ENCODE measurements around the gene B4GALT1. TPM values are rescaled to one million over a fixed set of nuclear protein-coding genes. Genes with fewer than 3 reads are reported as not detected.

B4GALT1 gene
- total and polyA plus RNA-seq, 12 donors = 14.8 to 117 (median 42.6) TPM

DNA sequence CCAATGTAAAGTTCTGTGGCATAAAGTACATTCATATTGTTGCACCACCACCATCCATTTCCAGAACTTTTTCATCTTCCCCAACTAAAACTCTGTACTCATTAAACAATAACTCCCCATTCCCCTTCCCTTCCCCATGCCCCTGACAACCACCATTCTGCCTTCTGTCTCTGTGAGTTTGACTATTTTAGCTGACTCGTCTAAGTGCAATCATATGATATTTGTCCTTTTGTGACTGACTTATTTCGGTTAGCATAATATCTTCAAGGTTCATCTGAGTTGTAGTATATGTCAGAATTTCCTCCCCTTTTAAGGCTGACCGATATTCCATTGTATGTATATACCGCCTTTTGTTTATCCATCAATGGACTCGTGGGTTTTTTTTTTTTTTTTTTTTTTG lies 61.6 kb downstream of the B4GALT1 start:
- Histone ChIP-seq H3K36me3 (peaks cover 0 to 14% (median 0%) of the 10 kb centered on the region in 9 donors), H3K9me3 (no peaks in the 10 kb centered on the region), H3K4me1 (peaks cover 5 to 71% (median 42%) of the 10 kb centered on the region in 9 donors), H3K27ac (peak overlapping the region in 2 of 10 donors; percentile 86 to 95), H3K4me3 (no peak overlapping the region), H3K27me3 (no peaks in the 10 kb centered on the region)
- WGBS, 2 donors = 65 to 72% methylated on average over 5 of the region's 5 CpGs
- DNase-seq = no peak
- TF ChIP-seq, protein P1, sequence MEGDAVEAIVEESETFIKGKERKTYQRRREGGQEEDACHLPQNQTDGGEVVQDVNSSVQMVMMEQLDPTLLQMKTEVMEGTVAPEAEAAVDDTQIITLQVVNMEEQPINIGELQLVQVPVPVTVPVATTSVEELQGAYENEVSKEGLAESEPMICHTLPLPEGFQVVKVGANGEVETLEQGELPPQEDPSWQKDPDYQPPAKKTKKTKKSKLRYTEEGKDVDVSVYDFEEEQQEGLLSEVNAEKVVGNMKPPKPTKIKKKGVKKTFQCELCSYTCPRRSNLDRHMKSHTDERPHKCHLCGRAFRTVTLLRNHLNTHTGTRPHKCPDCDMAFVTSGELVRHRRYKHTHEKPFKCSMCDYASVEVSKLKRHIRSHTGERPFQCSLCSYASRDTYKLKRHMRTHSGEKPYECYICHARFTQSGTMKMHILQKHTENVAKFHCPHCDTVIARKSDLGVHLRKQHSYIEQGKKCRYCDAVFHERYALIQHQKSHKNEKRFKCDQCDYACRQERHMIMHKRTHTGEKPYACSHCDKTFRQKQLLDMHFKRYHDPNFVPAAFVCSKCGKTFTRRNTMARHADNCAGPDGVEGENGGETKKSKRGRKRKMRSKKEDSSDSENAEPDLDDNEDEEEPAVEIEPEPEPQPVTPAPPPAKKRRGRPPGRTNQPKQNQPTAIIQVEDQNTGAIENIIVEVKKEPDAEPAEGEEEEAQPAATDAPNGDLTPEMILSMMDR (IDR thresholded peaks at IDR 0.05) = no peak
- ATAC-seq = no peak
- intact Hi-C loops (cut with DNase I) = loop anchor here in 4 of 10 donors (5.0 to 10.0 kb wide), 4 partner anchors 52 to 69 kb away; partner anchors contain the start of gene B4GALT1 (in 2 of the 4)

DNA sequence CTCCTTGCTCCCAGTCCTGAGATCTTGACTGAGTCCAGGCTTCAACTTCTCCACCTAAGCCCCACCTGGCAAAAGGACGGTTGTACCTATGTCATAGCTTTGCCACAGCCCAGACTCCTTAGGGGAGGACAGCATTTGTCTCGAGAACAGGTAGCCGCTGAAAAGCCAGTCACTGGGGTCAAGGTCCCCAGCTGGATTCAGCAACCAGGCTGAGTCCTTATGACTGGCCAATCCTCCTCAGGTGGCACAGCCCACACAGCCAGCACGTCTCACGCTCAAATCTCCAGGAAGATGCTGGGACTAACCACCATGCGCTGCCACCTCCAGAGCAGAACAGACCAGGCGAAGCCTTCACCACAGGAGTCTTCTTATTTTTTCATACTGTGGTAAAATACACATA lies 62.7 kb downstream of the B4GALT1 start:
- intact Hi-C loops (cut with DNase I) = loop anchor here in 2 of 10 donors (10.0 kb wide), 2 partner anchors 60 to 70 kb away; partner anchors contain the start of gene B4GALT1 (in 1 of the 2)
- Histone ChIP-seq H3K27ac (peak overlapping the region in 2 of 10 donors; percentile 28 to 49), H3K9me3 (no peaks in the 10 kb centered on the region), H3K4me1 (peaks cover 5 to 65% (median 42%) of the 10 kb centered on the region in 9 donors), H3K4me3 (no peak overlapping the region), H3K36me3 (peaks cover 0 to 3% (median 0%) of the 10 kb centered on the region in 9 donors), H3K27me3 (no peaks in the 10 kb centered on the region)
- TF ChIP-seq, protein P1 (IDR thresholded peaks at IDR 0.05) = no peak
- ATAC-seq (no peak), DNase-seq (no peak)
- 91 to 97% methylated on average over 7 of the region's 7 CpGs for WGBS, 2 donors

DNA sequence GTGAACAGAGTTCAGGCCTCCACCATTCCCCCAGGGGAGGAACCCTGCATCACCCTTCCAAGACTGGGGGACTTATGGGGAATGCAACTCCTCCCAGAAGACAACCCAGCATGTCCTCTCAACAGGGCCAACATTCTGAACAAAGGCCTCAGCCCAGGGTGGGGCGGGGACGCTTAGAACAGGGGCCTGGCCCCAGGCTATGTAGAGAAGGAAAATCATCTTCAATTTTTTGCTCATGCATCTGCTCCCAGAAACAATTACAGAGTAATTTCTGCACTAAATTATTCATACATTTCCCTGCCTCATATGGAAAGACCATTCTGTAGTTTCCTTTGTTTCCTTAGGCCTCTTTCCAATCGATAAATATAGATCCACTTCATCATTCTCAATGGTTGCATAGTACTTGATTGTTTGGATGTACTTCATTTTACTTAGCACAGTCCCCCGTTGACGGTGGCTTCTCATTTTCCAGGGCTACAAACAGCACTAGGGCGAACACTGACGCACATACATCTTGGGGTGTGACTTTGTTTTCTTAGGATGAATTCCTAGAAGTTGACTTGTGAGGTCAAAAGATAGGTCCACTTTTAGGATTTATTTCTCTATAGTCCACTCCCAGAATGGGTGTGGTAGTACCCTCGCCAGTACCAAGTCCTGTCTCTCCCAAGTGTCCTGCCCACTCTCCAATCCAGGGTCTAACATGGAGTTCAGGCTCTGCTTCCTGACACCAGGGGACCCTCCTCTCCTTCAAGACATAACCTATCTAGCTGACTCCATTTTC lies 63.4 kb downstream of the B4GALT1 start:
- intact Hi-C loops (cut with DNase I) = loop anchor here in 2 of 10 donors (10.0 kb wide), 2 partner anchors 61 to 71 kb away; partner anchors contain the start of gene B4GALT1 (in 1 of the 2)
- H3K9me3 ChIP-seq = no peaks in the 10 kb centered on the region

More for the DNA sequence above, 63.4 kb downstream of the B4GALT1 start:
- H3K27ac ChIP-seq = peak overlapping the region in 4 of 10 donors; percentile 0 to 49 (median 22)
- H3K4me1 ChIP-seq = peaks cover 5 to 59% (median 42%) of the 10 kb centered on the region in 9 donors
- H3K4me3 ChIP-seq = no peak overlapping the region
- WGBS, 2 donors = 68 to 75% methylated on average over 8 of the region's 8 CpGs
- ATAC-seq (peak in 1 of 8 donors; percentile 29), DNase-seq (no peak)
- TF ChIP-seq, protein P1 (IDR thresholded peaks at IDR 0.05) = peak in 2 of 9 donors; percentile 7 to 20
- H3K27me3 ChIP-seq = no peaks in the 10 kb centered on the region
- no peaks in the 10 kb centered on the region for H3K36me3 ChIP-seq

Data from heart right ventricle (tissue), 16 donors.